GM12873 (cell line): Measurements from ENCODE around the gene DNAJB8.

Experiments used
- TF ChIP-seq, protein P1 (sequence below): IDR thresholded peaks from 2 replicates; pipeline ENCODE4 v1.5.1; 2012; ENCODE audit warnings: low read depth, mild to moderate bottlenecking, moderate library complexity, low read length, control low read depth; ENCODE audit not compliant: insufficient read depth; ENCODE audit errors: missing control alignments

The DNAJB8 gene

GRCh38 chr3:128503751-128504532 is 37.3 kb upstream of the DNAJB8 start:
- TF ChIP-seq, protein P1, sequence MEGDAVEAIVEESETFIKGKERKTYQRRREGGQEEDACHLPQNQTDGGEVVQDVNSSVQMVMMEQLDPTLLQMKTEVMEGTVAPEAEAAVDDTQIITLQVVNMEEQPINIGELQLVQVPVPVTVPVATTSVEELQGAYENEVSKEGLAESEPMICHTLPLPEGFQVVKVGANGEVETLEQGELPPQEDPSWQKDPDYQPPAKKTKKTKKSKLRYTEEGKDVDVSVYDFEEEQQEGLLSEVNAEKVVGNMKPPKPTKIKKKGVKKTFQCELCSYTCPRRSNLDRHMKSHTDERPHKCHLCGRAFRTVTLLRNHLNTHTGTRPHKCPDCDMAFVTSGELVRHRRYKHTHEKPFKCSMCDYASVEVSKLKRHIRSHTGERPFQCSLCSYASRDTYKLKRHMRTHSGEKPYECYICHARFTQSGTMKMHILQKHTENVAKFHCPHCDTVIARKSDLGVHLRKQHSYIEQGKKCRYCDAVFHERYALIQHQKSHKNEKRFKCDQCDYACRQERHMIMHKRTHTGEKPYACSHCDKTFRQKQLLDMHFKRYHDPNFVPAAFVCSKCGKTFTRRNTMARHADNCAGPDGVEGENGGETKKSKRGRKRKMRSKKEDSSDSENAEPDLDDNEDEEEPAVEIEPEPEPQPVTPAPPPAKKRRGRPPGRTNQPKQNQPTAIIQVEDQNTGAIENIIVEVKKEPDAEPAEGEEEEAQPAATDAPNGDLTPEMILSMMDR = no peak

- TF ChIP-seq, protein P1 = peak; percentile 20
These were observed 36.5 kb upstream of the DNAJB8 start for GRCh38 chr3:128503164-128503651.

DNA sequence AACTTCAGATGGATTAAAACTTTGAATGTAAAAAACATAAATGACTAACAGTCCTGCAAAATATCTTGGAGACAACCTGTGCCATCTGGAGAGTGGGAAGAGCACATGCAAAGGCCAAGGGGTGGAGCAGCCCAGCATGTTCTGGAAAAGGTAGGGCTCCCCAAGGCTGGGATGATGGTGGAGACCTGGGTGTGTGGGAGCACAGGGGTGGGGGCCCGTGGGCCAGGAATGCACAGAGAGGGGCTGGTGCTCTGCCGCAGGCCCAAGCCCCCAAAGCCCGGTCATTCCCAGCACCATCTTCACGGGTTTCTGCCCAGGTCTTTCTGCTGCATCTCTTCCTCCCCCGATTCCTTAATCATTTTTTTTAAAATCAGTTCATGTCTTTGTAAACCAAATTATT is 36.0 kb upstream of the DNAJB8 start:
- TF ChIP-seq, protein P1 = no peak

- TF ChIP-seq, protein P1 = no peak
These were observed 34.7 kb upstream of the DNAJB8 start for GRCh38 chr3:128501431-128501830.

- TF ChIP-seq, protein P1 = no peak
These were observed 33.9 kb upstream of the DNAJB8 start for GRCh38 chr3:128500556-128500955.

- TF ChIP-seq, protein P1 = no peak
These were observed 33.1 kb upstream of the DNAJB8 start for GRCh38 chr3:128499724-128500275.

GRCh38 chr3:128498901-128499530 is 32.3 kb upstream of the DNAJB8 start:
- TF ChIP-seq, protein P1 = no peak
